ENCODE data around the gene DIDO1.

The DIDO1 gene

DNA sequence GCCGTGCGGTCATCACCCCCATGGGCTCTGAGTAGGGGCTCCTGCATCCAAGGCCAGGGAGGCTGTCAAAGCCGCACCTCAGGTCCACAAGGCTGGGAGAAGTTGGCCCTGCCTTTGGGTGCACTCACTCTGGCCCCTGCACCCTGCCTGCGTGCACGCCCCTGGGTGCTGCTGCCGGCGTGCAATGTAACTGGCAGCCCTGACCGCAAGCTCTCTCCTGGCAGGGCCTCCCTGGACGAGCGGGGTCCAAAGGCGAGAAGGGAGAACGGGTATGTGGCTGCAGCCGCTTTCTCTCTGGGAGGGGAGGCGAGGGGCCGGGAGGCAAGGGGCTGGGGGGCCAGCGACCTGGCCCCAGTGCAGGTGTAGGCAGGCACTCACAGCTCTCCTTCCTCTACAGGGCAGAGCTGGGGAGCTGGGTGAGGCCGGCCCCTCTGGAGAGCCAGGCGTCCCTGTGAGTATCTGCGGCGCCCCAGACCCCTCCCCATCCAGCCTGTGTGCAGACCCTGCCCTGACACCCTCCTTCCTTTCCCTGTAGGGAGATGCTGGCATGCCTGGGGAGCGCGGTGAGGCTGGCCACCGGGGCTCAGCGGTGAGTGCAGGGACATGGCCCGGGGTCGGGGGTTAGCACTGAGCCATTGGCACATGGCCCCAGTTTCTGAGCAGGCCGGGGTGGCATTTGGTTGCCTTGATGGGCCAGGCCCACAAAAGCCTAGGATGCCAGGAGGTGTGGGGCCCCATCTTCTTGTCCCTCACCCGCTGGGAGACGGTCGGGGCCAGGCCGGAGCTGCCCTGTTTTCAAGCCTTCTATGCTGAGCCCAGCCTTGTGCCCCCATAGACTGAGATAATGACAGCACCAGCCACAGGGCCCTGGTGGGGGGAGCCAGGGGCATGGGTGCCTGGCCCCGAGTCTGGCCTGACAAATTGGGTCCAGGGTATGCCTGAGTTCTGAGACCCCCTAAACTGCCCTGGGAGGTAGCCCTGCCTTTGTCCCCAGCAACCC is 96.8 kb downstream of the DIDO1 start:
- no peak for DNase-seq

DNA sequence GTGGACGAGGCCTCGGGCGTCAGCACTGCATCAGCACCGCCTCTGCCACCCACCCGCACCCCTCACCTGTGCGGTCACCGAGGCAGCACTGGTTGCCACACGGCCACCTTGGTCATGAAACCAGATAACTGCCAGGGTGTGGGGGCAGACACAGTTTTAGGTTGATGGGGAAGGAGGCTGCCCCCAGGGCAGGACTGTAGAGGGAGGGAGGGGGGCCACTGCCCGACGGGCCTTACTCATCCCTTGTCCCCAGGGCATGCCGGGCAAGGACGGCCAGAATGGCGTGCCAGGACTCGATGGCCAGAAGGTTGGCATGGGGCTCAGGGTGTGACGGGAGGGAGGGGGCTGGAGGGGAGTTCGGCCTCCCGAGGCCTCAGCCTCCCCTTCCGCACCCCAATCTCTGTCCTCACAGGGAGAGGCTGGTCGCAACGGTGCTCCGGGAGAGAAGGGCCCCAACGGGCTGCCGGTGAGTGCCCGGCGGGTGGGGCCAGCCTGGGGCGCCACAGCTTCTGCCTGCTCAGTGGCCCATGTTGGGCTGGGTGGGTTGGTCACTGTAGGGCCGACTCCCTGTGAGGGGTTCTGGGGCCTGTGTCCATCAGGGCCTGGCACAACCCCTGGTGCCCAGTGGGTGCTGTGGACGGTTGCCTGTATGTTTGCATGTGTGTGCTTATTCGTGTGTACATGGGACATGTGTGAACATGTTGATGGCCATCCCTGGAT is 97.6 kb downstream of the DIDO1 start:
- no peak for DNase-seq

DNA sequence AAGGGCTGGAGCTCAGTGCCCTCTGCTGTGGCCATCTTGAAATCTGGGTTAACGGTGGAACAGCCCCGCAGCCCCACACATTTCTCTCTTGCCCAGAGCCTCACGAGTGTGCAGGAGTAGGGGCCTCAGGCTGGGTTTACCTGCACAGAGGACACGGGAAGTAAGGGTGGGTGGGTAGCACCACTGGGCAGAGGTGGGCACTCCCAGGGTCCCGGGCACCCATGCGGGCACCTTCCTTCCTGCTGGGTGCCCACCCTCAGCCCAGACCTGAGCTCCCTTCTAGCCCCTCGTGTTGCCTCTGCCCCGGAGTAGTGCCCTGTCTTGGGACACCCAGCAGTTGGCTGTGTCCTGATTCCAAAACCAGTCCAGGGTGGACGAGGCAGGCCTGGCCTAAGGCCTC is 98.3 kb downstream of the DIDO1 start:
- no peak for DNase-seq
